Lung (tissue), 12 donors: ENCODE results near the gene CACNA1A. TPM values are rescaled to one million over a fixed set of nuclear protein-coding genes. Genes with fewer than 3 reads are reported as not detected.

ENCODE experiments used
- ATAC-seq: fragments of 200-7000 bp; cut with Tn5 transposase; one replicate; pipeline ENCODE4 v1.9.1; 2020; ENCODE audit warnings: moderate number of reproducible peaks; ENCODE audit not compliant: insufficient read depth, low FRiP score
- DNase-seq, 3 donors: peaks; one replicate each; pipeline ENCODE4 v3.0.0-alpha.2; 2013 to 2017
- H3K27ac ChIP-seq, 2 donors: one replicate each; pipeline ENCODE4 v1.5.1; 2013; ENCODE audit warnings: mild to moderate bottlenecking in 2 of 2, moderate library complexity in 2 of 2, control low read depth in 1 of 2, inconsistent platforms in 1 of 2, low read depth in 1 of 2, low read length in 1 of 2
- H3K27me3 ChIP-seq, 3 donors: one replicate each; pipeline ENCODE4 v1.5.1; 2013; ENCODE audit warnings: low read length in 2 of 3; ENCODE audit not compliant: control insufficient read depth in 3 of 3, insufficient read depth in 3 of 3
- H3K36me3 ChIP-seq, 4 donors: one replicate each; pipeline ENCODE4 v1.5.1; 2013; ENCODE audit warnings: low read length in 4 of 4, mild to moderate bottlenecking in 1 of 4, moderate library complexity in 1 of 4; ENCODE audit not compliant: control insufficient read depth in 4 of 4, insufficient read depth in 4 of 4
- H3K4me1 ChIP-seq, 5 donors: one replicate each; pipeline ENCODE4 v1.5.1; 2013; ENCODE audit warnings: low read length in 5 of 5, mild to moderate bottlenecking in 2 of 5, moderate library complexity in 1 of 5; ENCODE audit not compliant: control insufficient read depth in 5 of 5, insufficient read depth in 5 of 5
- H3K4me3 ChIP-seq: one replicate; pipeline ENCODE4 v1.5.1; 2013; ENCODE audit warnings: mild to moderate bottlenecking, control low read depth, moderate library complexity
- H3K9ac ChIP-seq, 2 donors: one replicate each; pipeline ENCODE4 v1.5.1; 2013; ENCODE audit warnings: low read length in 2 of 2, control low read depth in 1 of 2; ENCODE audit not compliant: insufficient read depth in 1 of 2
- H3K9me3 ChIP-seq, 4 donors: one replicate each; pipeline ENCODE4 v1.5.1; 2013; ENCODE audit warnings: low read length in 3 of 4, mild to moderate bottlenecking in 1 of 4, moderate library complexity in 1 of 4; ENCODE audit not compliant: control insufficient read depth in 4 of 4, insufficient read depth in 3 of 4
- CTCF ChIP-seq: IDR thresholded peaks from 2 replicates; pipeline ENCODE4 v1.5.1; 2012; ENCODE audit warnings: mild to moderate bottlenecking; ENCODE audit errors: control extremely low read depth, extremely low read depth
- WGBS, 2 donors: extraction: QIAGEN DNeasy Blood & Tissue Kit; methylation state at CpG; one replicate each; pipeline ENCODE4 v1.1.7; 2013; 5-methylcytosine and 5-hydroxymethylcytosine counted together
- polyA plus RNA-seq, 2 donors: library from polyadenylated mRNA; stranded (reverse); fragments of 200-250 nt; gene quantifications; one replicate each; pipeline ENCODE4 v1.2.1, GENCODE V29; 2013
- total RNA-seq, 2 donors: library from RNA; depleted of rRNA in 1 of 2; stranded (reverse); fragments of >200 nt in 1 of 2; gene quantifications; one replicate each; pipeline ENCODE4 v1.2.1, GENCODE V29; 2014 to 2021
- donor health status: control.
- donor health status: control.
- donor health status: Bipolar disorder and iron deficiency.
- donor health status: healthy.
- donor health status: DM: yes; HTN: yes; CAD: no.

CACNA1A gene
- total and polyA plus RNA-seq, 4 donors, result 0.27 to 1.00 (median 0.75) TPM

- no peaks in the 10 kb centered on the region for H3K36me3 ChIP-seq
- DNase-seq, result no peak
- no peak overlapping the region for H3K9ac ChIP-seq
- no peak overlapping the region for H3K27ac ChIP-seq
- no peak for ATAC-seq
- H3K4me3 ChIP-seq, result no peak overlapping the region
- no peaks in the 10 kb centered on the region for H3K4me1 ChIP-seq
- H3K27me3 ChIP-seq, result no peaks in the 10 kb centered on the region
- no peak for TF ChIP-seq CTCF
- 9 to 19% methylated on average over 3 of the region's 3 CpGs for WGBS, 2 donors
- H3K9me3 ChIP-seq, result no peaks in the 10 kb centered on the region
Measured at GRCh38 chr19:13492128-13492527, 14.2 kb downstream of the CACNA1A start.

GRCh38 chr19:13487985-13488384 is 18.3 kb downstream of the CACNA1A start:
- Histone ChIP-seq H3K9me3 (peaks cover 0 to 5% (median 2%) of the 10 kb centered on the region in 4 donors), H3K36me3 (no peaks in the 10 kb centered on the region), H3K4me3 (no peak overlapping the region), H3K9ac (no peak overlapping the region), H3K27ac (no peak overlapping the region), H3K4me1 (no peaks in the 10 kb centered on the region), H3K27me3 (no peaks in the 10 kb centered on the region)
- TF ChIP-seq CTCF, result no peak
- no peak for ATAC-seq
- 83 to 85% methylated on average over 1 of the region's 1 CpG for WGBS, 2 donors
- no peak for DNase-seq

- H3K4me1 ChIP-seq, result no peaks in the 10 kb centered on the region
- WGBS, 2 donors, result 95 to 100% methylated on average over 1 of the region's 1 CpG
- no peak overlapping the region for H3K9ac ChIP-seq
- H3K27ac ChIP-seq, result no peak overlapping the region
- H3K9me3 ChIP-seq, result peaks cover 0 to 10% (median 3%) of the 10 kb centered on the region in 4 donors
- ATAC-seq (no peak), DNase-seq (peak; percentile 16 to 40 (median 38))
- peaks cover 0 to 3% (median 0%) of the 10 kb centered on the region in 3 donors for H3K27me3 ChIP-seq
- H3K4me3 ChIP-seq, result no peak overlapping the region
- H3K36me3 ChIP-seq, result no peaks in the 10 kb centered on the region
- TF ChIP-seq CTCF, result no peak
Measured at GRCh38 chr19:13484166-13484565, 22.1 kb downstream of the CACNA1A start.

GRCh38 chr19:13483215-13483614 is 23.1 kb downstream of the CACNA1A start:
- no peak for TF ChIP-seq CTCF
- ATAC-seq, result no peak
- Histone ChIP-seq H3K4me3 (no peak overlapping the region), H3K27me3 (peaks cover 0 to 3% (median 0%) of the 10 kb centered on the region in 3 donors), H3K36me3 (no peaks in the 10 kb centered on the region), H3K4me1 (no peaks in the 10 kb centered on the region), H3K9ac (no peak overlapping the region), H3K27ac (no peak overlapping the region), H3K9me3 (peaks cover 0 to 10% (median 3%) of the 10 kb centered on the region in 4 donors)
- DNase-seq, result no peak
- 79 to 91% methylated on average over 5 of the region's 5 CpGs for WGBS, 2 donors
